Measurements from ENCODE around the gene CACNA1C. TPM values are rescaled to one million over a fixed set of nuclear protein-coding genes. Genes with fewer than 3 reads are reported as not detected.

The CACNA1C gene
- total RNA-seq, 1 donor from 2014 or later: not detected

DNA sequence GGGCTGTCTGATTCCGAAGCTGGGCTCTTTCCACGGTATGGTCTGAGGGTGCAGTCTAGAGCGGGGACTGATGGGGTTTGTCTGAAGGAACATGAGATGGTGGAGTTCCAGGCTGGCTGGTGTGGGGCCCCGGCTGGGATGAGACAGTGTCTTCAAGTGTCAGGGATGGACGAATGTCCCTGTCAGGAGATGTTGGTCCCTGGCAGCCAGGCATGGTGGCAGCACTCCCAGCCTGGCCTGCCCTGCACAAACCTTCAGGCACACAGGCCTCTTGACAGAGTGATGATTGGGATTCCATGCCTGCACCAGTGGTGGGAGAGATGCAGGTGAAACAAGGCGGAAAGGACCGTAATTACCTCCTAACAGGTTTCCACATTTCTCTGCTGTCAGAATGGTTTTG lies 221.9 kb downstream of the CACNA1C start:
- no peak for DNase-seq (ENCODE audit: low read depth)

GRCh38 chr12:2276288-2277033 lies 223.7 kb downstream of the CACNA1C start:
- DNase-seq (ENCODE audit: low read depth): no peak

DNA sequence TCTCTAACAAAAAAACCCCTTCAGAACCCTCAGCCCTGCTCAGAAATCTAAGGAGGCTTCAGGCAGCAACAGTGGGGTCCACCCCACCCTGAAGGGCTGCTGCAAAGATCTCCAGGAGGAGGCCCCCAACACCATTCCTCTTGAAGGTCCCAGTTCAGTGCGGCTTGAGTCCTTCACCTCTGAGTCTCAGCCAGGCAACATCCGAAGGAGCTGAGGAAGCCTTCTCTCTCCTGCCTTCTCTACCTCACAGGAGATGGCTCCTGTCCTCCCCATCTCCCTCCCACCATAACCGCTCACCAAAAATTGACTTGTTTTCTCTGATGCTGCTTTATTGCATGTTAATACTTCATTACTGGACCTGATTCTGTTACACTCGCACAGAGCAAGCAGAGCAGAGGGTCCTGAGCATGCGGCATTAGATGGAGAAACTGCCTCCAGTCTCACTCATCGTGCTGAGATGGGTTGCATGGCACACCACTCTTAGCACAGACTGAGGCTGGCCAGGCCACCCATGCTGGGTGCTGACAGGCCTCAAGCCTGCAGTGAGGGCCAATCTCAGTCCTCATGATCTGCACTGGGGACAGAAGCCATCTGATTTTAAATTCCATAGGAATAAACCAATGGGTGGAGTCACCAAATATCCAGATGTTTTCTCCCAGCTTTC lies 224.8 kb downstream of the CACNA1C start:
- DNase-seq (ENCODE audit: low read depth): no peak

GRCh38 chr12:2281446-2281845 lies 228.7 kb downstream of the CACNA1C start:
- DNase-seq (ENCODE audit: low read depth): no peak

- no peak for DNase-seq (ENCODE audit: low read depth)
These were observed 229.5 kb downstream of the CACNA1C start for GRCh38 chr12:2282318-2282717.

- no peak for DNase-seq (ENCODE audit: low read depth)
These were observed 230.7 kb downstream of the CACNA1C start for GRCh38 chr12:2283480-2283879.

DNA sequence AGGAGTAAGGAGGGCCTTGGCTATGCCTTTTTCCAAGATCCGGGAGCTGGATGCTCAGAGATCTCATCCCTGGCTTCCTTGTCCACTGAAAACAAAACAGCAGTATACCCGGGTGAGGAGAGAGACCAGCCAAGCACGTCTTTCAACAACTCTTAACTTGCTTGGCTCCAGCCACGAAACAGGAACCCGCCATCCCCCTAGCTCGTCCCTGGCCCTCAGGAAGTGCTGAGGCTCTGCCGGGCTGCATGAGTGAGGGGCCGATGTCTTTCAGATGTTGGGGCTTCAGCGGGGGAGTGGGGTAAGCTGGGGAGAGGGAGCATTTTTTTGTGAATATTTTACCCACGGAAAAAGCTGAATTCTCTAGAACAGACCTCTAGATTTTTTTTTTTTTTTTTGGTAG lies 231.1 kb downstream of the CACNA1C start:
- no peak for DNase-seq (ENCODE audit: low read depth)

GRCh38 chr12:2284321-2284813 lies 231.6 kb downstream of the CACNA1C start:
- no peak for DNase-seq (ENCODE audit: low read depth)

DNA sequence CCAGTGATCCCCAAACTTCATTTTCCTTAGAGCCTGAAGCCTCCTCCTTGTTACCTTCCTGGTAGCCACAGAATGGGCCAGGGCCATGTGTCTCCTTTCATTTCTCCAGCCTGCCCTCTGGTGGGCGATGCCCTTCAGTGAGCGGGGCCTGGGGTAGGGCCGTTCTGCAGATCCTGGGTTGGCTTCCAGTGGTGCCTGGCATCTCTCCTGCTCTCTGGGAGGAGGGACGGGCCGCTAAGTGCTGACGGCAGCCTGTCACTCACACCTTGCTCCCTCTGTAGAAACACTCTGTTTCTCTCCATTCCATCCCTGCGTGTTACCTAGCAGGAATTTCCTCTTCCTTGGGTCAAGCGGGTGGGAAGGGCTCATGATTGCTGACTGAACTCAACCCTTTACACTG lies 232.1 kb downstream of the CACNA1C start:
- peak; percentile 68 for DNase-seq (ENCODE audit: low read depth)

DNA sequence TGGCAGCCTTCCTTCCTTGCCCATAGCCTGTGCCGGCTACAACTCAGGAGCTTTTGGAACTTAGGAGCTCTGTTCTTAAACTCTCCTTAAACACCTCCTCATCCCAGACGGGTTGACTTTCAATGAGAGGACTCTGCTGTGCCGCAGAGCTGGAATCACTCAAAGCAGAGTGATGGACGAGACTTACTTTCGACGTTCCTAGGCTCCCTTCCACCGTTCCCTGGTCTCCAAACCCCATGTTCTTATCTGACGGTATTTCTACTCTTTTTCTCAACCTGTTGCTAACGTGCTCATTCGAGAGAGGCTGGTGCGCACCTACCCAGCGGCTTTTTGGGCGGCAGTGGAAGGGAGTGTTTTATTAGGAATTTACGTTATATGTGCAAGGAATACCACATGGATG lies 232.7 kb downstream of the CACNA1C start:
- DNase-seq (ENCODE audit: low read depth): no peak

- DNase-seq (ENCODE audit: low read depth): no peak
These were observed 233.3 kb downstream of the CACNA1C start for GRCh38 chr12:2286047-2286446.

GRCh38 chr12:2286461-2287131 lies 233.8 kb downstream of the CACNA1C start:
- DNase-seq (ENCODE audit: low read depth): no peak

- DNase-seq (ENCODE audit: low read depth): no peak
These were observed 234.4 kb downstream of the CACNA1C start for GRCh38 chr12:2287151-2287550.

DNA sequence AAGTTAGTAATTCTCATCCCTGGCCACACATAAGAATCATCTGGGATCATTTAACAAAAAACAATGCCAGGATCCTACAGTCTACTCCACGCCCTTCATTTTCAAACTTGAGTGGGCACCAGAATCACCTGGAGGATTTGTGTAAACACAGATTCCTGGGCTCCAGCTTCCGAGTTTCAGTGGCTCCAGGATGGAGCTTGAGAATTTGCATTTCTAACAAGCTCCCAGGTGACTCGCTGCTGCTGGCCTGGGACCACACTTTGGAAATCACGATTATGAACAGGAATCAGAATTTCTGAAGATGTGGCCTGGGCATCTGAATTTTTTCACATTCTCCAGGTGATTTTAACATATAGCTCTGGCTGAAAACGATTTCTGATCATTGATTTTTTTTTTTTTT lies 234.8 kb downstream of the CACNA1C start:
- DNase-seq (ENCODE audit: low read depth): no peak

DNA sequence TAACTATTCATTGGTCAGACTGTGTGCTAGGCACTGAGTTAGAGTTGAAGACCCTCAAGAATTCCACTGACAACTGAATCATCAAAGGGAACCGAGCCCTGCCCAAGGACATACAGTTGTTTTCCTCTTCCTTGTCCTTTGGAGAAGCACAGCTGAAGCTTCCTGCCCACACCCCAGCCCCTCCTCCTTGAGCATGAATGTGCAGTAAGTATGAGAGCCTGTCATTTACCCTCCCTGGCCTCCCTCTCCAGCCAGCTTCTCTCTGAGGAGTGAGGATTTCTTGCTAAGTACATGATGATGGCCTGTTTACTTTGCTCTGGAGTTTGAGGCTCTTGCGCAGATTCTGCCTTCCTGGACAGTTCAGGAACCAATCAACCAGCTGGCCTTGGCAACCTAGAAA lies 235.2 kb downstream of the CACNA1C start:
- DNase-seq (ENCODE audit: low read depth): peak; percentile 62

DNA sequence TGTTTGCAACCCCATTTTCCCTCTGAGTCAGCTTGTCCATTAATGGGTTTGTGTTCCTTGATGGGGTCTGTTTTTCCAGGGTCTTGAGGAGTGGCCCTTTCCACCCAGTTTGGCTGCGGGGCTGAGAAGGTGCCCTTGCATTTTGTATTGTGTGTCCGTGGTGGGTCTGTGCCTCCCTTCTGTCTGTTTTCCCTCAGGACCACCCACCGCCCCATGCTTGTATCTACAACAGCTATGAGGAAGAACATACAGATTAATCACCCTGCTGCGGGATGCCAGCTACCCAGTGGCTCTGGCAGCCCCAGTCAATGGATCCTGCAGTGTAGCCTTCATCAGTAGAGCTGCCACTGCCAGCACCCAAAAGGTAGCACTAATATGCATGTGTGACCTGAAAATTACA lies 235.7 kb downstream of the CACNA1C start:
- DNase-seq (ENCODE audit: low read depth): no peak

- no peak for DNase-seq (ENCODE audit: low read depth)
These were observed 236.1 kb downstream of the CACNA1C start for GRCh38 chr12:2288875-2289274.

GRCh38 chr12:2289525-2289924 lies 236.7 kb downstream of the CACNA1C start:
- DNase-seq (ENCODE audit: low read depth): no peak

DNA sequence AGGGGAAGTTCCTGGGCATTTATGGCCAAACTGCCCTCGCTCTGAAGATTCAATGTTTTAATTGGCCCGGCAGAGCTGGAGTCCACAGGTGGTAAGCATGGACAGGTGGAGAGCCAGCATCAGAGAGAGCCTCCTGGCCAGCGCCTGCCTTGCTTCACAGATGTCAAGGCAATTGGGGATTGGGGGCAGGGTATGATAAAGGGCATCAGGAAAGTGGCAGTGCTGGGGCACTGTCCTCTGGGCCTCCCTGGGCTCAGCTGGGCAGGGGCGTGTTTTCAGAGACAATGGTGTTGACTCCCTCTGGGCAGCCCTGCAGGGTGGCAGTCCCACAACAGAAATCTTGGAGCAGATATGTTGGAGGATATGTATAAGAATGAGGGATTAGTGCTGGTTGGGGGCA lies 237.3 kb downstream of the CACNA1C start:
- no peak for DNase-seq (ENCODE audit: low read depth)

GRCh38 chr12:2290516-2291065 lies 237.8 kb downstream of the CACNA1C start:
- DNase-seq (ENCODE audit: low read depth): no peak

DNA sequence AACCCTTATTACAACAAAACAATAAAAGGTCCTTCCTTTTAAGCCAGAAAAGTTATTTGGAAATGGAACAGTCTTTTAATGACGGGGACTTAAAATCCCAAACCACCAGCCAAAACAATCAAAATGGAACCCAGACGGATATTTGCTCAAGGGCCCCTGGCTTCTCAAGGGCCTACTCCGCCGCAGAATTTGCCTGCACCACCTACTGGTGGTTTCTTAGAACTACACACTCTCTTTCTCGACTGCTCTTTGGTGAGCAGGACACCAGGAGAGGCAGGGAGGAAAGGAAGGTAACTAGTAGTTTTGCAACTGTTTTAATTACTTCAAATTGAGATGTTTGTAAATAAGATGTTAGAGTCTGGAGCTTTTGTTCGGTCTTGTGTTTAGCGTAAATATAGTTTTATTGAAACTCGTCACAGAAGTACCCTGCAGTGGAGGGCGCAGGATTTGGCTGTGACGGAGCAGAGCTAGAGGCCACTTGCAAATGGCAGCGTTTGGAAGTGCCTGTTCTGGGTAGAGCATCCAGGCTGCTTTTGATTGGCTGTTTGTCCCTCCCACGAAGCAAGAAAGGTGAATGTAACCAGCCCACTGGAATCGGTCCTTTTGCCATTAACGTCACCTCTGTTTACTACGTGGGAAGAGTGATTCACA lies 238.5 kb downstream of the CACNA1C start:
- peak; percentile 52 for DNase-seq (ENCODE audit: low read depth)

Measured in myocyte (in vitro differentiated cells).